OCI-LY7 (cell line): ENCODE results near the gene CBFA2T3. TPM values are rescaled to one million over a fixed set of nuclear protein-coding genes. Genes with fewer than 3 reads are reported as not detected.

ENCODE experiments used
- BruUV-seq: library from RNA; stranded (reverse); fragments of 400-500 nt; replicated peaks from 2 replicates; lab custom pipeline; 2021; lab: Mats Ljungman, UMichigan
- CTCF ChIA-PET: fragments of 300-600 bp; sonication (Branson Sonifier 250); formaldehyde crosslinking; loops from one replicate; lab custom pipeline; 2022; ENCODE audit warnings: antibody characterized with exemption; ENCODE audit not compliant: unreplicated experiment; lab: Charles Lee
- POLR2A ChIA-PET: fragments of 300-600 bp; sonication (Branson Sonifier 250); formaldehyde crosslinking; loops from one replicate; lab custom pipeline; 2022; ENCODE audit warnings: antibody characterized with exemption; lab: Charles Lee
- DNase-seq: peaks from one replicate; pipeline ENCODE4 v3.0.0-alpha.2; 2015; ENCODE audit warnings: low spot score
- H2AFZ ChIP-seq: fragments of 200-600 bp; sonication (generic), shearing (Covaris generic); 2 replicates; pipeline ENCODE4 v1.6.1; 2014; ENCODE audit warnings: mild to moderate bottlenecking, antibody characterized with exemption, low read length, moderate library complexity
- H3K27ac ChIP-seq: fragments of 200-600 bp; sonication (generic); 2 replicates; pipeline ENCODE4 v1.5.1; 2014; ENCODE audit warnings: mixed run types, low read depth, mild to moderate bottlenecking, moderate library complexity, low read length, inconsistent platforms; ENCODE audit not compliant: poor library complexity, severe bottlenecking
- H3K36me3 ChIP-seq: fragments of 200-600 bp; sonication (generic); 2 replicates; pipeline ENCODE4 v1.6.1; 2014; ENCODE audit warnings: mild to moderate bottlenecking, antibody characterized with exemption, low read length, moderate library complexity, mixed read lengths; ENCODE audit not compliant: insufficient read depth
- H3K4me1 ChIP-seq: fragments of 200-600 bp; sonication (generic); 2 replicates; pipeline ENCODE4 v1.5.1; 2014; ENCODE audit warnings: mild to moderate bottlenecking, low read length; ENCODE audit not compliant: insufficient read depth, poor library complexity, severe bottlenecking
- H3K4me2 ChIP-seq: fragments of 200-600 bp; sonication (generic); 2 replicates; pipeline ENCODE4 v1.6.1; 2014; ENCODE audit warnings: mild to moderate bottlenecking, low read length
- H3K4me3 ChIP-seq: fragments of 200-600 bp; sonication (generic); 2 replicates; pipeline ENCODE4 v1.5.1; 2014; ENCODE audit warnings: mild to moderate bottlenecking, low read depth, low read length; ENCODE audit not compliant: poor library complexity, severe bottlenecking
- H3K79me2 ChIP-seq: fragments of 200-600 bp; sonication (generic); 2 replicates; pipeline ENCODE4 v1.6.1; 2016; ENCODE audit warnings: low read depth, mild to moderate bottlenecking, low read length, moderate library complexity, mixed read lengths; ENCODE audit not compliant: insufficient read depth
- H3K9me2 ChIP-seq: fragments of 200-600 bp; sonication (generic); 2 replicates; pipeline ENCODE4 v1.6.1; 2016; ENCODE audit warnings: mild to moderate bottlenecking, low read length, mixed read lengths; ENCODE audit not compliant: insufficient read depth
- H3K9me3 ChIP-seq: fragments of 200-600 bp; sonication (generic); 2 replicates; pipeline ENCODE4 v1.6.1; 2014; ENCODE audit warnings: mild to moderate bottlenecking, mixed run types, low read length, mixed read lengths
- H4K20me1 ChIP-seq: fragments of 200-600 bp; sonication (generic); 2 replicates; pipeline ENCODE4 v1.6.1; 2014; ENCODE audit warnings: mild to moderate bottlenecking, antibody characterized with exemption, low read length, moderate library complexity, mixed read lengths; ENCODE audit not compliant: insufficient read depth
- EZH2phosphoT487 ChIP-seq: fragments of 200-600 bp; sonication (generic); IDR thresholded peaks from 2 replicates; pipeline ENCODE4 v1.6.1; 2018; ENCODE audit warnings: low read depth, borderline replicate concordance, mild to moderate bottlenecking, mixed run types, antibody characterized with exemption, low read length, moderate library complexity, mixed read lengths
- intact Hi-C: fragments of 100-400 bp; cut with micrococcal nuclease; formaldehyde crosslinking; loops from one replicate; pipeline ENCODE4 v1.10.0; 2022; ENCODE audit not compliant: unreplicated experiment
- total RNA-seq, 2 experiments: library from RNA; depleted of rRNA in 1 of 2; stranded (reverse); fragments of >200 nt in 1 of 2; shearing (Covaris generic) in 1 of 2; gene quantifications; 2 replicates each; pipeline ENCODE4 v1.2.3, GENCODE V29; 2014 to 2022
- TF ChIP-seq, protein P1 (sequence below): fragments of 200-600 bp; sonication (generic); conservative IDR thresholded peaks from 2 replicates; pipeline ENCODE4 v1.5.1; 2014; ENCODE audit warnings: mild to moderate bottlenecking, antibody characterized with exemption, low read length, moderate library complexity, mixed read lengths

Gene CBFA2T3
- total RNA-seq, 2 experiments from 2014 or later = 1.1 to 48.0 TPM

- H3K27ac ChIP-seq = no peak overlapping the region
- no peak overlapping the region for H3K4me2 ChIP-seq
- H3K4me3 ChIP-seq = no peak overlapping the region
- no peaks in the 10 kb centered on the region for H3K9me2 ChIP-seq
- no peak overlapping the region for H2AFZ ChIP-seq
- H4K20me1 ChIP-seq = no peaks in the 10 kb centered on the region
- no peaks in the 10 kb centered on the region for H3K79me2 ChIP-seq
- H3K9me3 ChIP-seq = 0 out of 2 replicates have a peak, but pooled peaks cover 5% of the 10 kb centered on the region
- no peaks in the 10 kb centered on the region for H3K36me3 ChIP-seq
- POLR2A ChIA-PET = no interaction called here
- intact Hi-C loops = no loop called here
- no peak for DNase-seq
- CTCF ChIA-PET = no interaction called here
- TF ChIP-seq EZH2phosphoT487 = no peak
- no peaks in the 10 kb centered on the region for H3K4me1 ChIP-seq
- BruUV-seq = no TSS peak
Measured at GRCh38 chr16:89014403-89015230, 37.6 kb upstream of the CBFA2T3 start.

DNA sequence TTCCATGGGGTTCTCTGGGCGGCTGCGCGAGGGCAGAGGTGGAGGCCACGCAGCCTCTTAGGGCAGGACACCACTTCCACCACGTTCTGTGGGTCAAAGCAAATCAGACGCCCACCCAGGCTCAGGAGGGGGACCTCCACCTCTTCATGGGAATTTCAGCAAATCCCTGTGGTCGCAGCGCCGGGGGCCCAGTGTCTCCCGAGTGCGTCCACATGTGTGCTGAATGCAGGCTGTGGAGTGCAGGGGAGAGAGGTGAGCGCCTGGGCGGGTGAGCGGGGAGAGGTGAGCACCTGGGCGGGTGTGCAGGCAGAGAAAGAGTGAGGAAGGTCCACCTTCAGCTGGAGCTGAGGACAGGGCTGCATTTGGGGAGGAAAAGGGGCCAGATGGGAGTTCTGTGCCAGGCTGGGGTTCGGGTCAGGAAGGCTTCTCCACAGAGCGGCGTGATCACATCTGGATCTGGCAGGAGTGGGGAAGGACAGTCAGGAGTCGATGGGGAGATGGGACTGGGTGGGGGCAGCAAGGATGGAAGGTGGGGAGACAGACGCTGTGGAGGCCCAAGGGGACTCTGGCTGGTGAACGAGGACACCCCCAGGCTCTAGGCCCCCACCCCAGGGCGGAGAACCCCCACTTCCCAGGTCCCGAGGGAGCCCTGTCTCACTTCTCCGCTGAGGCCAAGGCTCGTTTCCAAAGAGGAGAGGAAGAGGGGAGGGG, 36.8 kb upstream of the CBFA2T3 start:
- Histone ChIP-seq H3K36me3 (no peaks in the 10 kb centered on the region), H3K9me2 (no peaks in the 10 kb centered on the region), H3K27ac (no peak overlapping the region), H3K79me2 (no peaks in the 10 kb centered on the region), H3K4me1 (no peaks in the 10 kb centered on the region), H3K4me2 (no peak overlapping the region), H4K20me1 (no peaks in the 10 kb centered on the region), H3K4me3 (no peak overlapping the region), H2AFZ (no peak overlapping the region), H3K9me3 (0 out of 2 replicates have a peak, but pooled peaks cover 5% of the 10 kb centered on the region)
- DNase-seq = no peak
- ChIA-PET CTCF (no interaction called here), POLR2A (no interaction called here)
- no TSS peak for BruUV-seq
- no peak for TF ChIP-seq EZH2phosphoT487
- TF ChIP-seq, protein P1, sequence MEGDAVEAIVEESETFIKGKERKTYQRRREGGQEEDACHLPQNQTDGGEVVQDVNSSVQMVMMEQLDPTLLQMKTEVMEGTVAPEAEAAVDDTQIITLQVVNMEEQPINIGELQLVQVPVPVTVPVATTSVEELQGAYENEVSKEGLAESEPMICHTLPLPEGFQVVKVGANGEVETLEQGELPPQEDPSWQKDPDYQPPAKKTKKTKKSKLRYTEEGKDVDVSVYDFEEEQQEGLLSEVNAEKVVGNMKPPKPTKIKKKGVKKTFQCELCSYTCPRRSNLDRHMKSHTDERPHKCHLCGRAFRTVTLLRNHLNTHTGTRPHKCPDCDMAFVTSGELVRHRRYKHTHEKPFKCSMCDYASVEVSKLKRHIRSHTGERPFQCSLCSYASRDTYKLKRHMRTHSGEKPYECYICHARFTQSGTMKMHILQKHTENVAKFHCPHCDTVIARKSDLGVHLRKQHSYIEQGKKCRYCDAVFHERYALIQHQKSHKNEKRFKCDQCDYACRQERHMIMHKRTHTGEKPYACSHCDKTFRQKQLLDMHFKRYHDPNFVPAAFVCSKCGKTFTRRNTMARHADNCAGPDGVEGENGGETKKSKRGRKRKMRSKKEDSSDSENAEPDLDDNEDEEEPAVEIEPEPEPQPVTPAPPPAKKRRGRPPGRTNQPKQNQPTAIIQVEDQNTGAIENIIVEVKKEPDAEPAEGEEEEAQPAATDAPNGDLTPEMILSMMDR = no peak
- intact Hi-C loops = no loop called here

- ChIA-PET CTCF (no interaction called here), POLR2A (no interaction called here)
- intact Hi-C loops = no loop called here
- H3K4me1 ChIP-seq = no peaks in the 10 kb centered on the region
- no peaks in the 10 kb centered on the region for H3K9me2 ChIP-seq
- DNase-seq = no peak
- no peak overlapping the region for H3K4me3 ChIP-seq
- 0 out of 2 replicates have a peak, but pooled peaks cover 5% of the 10 kb centered on the region for H3K9me3 ChIP-seq
- no peaks in the 10 kb centered on the region for H3K36me3 ChIP-seq
- H3K4me2 ChIP-seq = no peak overlapping the region
- TF ChIP-seq EZH2phosphoT487 = no peak
- TF ChIP-seq, protein P1 = no peak
- H3K27ac ChIP-seq = no peak overlapping the region
- H4K20me1 ChIP-seq = no peaks in the 10 kb centered on the region
- no TSS peak for BruUV-seq
- H2AFZ ChIP-seq = no peak overlapping the region
- no peaks in the 10 kb centered on the region for H3K79me2 ChIP-seq
Measured at GRCh38 chr16:89013111-89013510, 36.1 kb upstream of the CBFA2T3 start.
